ENCODE results near the gene RAB1A.

DNA sequence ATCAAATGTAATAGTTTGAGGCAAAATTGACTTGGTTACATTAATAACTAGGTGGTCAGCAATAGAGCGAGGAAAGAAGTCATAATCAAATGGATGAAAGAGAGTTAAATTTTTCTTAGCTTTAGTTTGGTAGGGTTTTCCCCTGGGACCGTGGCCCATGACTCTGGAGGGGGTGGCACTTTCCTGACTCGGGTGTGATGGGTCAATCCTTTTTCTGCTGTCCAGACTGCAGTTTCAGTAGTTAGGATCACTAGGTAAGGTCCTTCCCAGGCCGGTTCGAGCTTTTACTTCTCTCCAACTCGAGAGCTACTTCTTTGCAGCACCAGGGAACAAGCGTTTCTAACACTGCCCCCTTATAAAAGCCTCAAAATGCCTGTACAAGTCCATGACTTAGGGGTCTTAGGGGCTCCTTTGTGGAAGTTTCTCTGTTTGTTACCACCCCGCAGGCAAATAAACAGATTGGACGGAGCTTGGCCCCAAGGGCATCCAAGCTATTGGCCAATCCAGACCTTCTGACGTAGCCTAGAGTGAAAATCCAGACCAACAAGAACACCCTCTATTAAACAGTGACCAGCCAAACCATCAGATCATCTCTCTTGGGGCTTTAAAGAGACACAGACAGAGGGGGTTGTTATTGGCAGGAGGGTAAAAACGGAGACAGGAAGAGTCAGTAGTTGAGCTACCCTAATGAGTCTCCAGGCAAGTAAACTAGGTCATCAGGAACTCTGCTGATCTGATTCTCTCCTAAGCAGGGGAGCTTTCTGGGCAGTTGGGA lies 83.1 kb downstream of the RAB1A start:
- TF ChIP-seq CTCF (IDR thresholded peaks at IDR 0.05; ENCODE audit: low read length) (no peak), EZH2 (optimal IDR thresholded peaks at IDR 0.05; ENCODE audit: low read depth, low read length) (no peak)

Data from MM.1S (cell line).